ENCODE measurements around the gene GTPBP10. TPM values are rescaled to one million over a fixed set of nuclear protein-coding genes. Genes with fewer than 3 reads are reported as not detected.
"Not testable (repeated sequence)": the region's sequence is repeated elsewhere in the genome, so short reads cannot be mapped to it uniquely, and the experiment has no call there.

GTPBP10 gene
- total and polyA plus RNA-seq, 9 of the 15 experiments (the other 6 are each of a cell fraction or from before 2014, with no cell fraction given): 34.6 to 89.8 (median 76.4) TPM

DNA sequence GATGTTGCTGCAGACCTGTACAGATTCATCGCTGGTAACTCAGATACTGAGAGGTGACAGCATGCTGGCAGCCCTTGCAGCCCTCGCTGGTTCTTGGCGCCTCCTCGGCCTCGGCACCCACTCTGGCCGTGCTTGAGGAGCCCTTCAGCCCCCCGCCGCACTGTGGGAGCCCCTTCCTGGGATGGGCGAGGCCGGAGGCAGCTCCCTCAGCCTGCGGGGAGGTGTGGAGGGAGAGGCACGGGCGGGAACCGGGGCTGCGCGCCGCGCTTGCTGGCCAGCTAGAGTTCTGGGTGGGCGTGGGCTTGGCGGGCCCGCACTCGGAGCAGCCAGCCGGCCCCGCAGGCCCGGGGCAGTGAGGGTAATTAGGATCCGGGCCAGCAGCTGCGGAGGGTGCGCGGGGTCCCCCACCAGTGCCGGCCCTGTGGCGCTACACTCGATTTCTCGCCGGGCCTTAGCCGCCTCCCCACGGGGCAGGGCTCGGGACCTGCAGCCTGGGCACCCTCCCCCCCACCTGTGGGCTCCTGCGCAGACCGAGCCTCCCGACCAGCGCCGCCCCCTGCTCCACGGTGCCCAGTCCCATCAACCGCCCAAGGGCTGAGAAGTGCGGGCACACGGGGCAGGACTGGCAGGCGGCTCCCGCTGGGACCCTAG lies 12.2 kb upstream of the GTPBP10 start:
- FAIRE-seq: no peak

DNA sequence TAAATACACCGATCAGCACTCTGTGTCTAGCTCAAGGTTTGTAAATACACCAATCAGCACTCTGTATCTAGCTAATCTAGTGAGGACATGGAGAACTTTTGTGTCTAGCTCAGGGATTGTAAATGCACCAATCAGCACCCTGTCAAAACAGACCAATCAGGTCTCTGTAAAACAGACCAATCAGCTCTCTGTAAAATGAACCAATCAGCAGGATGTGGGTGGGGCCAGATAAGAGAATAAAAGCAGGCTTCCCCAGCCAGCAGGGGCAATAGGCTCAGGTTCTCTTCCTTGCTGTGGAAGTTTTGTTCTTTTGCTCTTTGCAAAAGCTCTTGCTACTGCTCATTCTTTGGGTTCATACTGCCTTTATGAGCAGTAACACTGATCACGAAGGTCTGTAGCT lies 11.6 kb upstream of the GTPBP10 start:
- CTCF ChIA-PET (ENCODE audit: low intra/inter-chr PET ratio); H3K9ac ChIP-seq (ENCODE audit: insufficient read depth in 1 of 2, low read depth in 2 of 2, low read length in 2 of 2); H3K27ac ChIP-seq (ENCODE audit: extremely low read depth, low read depth, low read length); H3K36me3 ChIP-seq (ENCODE audit: control insufficient read depth, insufficient read depth, low read length); H3K27me3 ChIP-seq (ENCODE audit: control insufficient read depth in 2 of 2, insufficient read depth in 2 of 2, low read length in 2 of 2); H3K9me3 ChIP-seq (replicated peaks; ENCODE audit: control insufficient read depth, insufficient read depth, low read depth, low read length); DNase-seq (ENCODE audit: extremely low read depth in 1 of 4, low spot score in 3 of 4); H3K4me1 ChIP-seq (replicated peaks in 1 of 2; ENCODE audit: control insufficient read depth in 2 of 2, insufficient read depth in 2 of 2, low read length in 2 of 2); BruUV-seq (replicated peaks); POLR2A ChIA-PET; H4K20me1 ChIP-seq (replicated peaks; ENCODE audit: control insufficient read depth, insufficient read depth, low read length); H3K4me2 ChIP-seq (ENCODE audit: insufficient read depth, low read length); H2AFZ ChIP-seq (ENCODE audit: low read depth, low read length); in situ Hi-C loops (cut with MboI); H3K9me1 ChIP-seq (ENCODE audit: control insufficient read depth, insufficient read depth, low read length); H3K4me3 ChIP-seq; intact Hi-C loops (cut with micrococcal nuclease); H3K79me2 ChIP-seq (ENCODE audit: control insufficient read depth, insufficient read depth, low read length): not testable (repeated sequence)
- 47% methylated on average over 2 of the region's 2 CpGs for WGBS (ENCODE audit: insufficient coverage, low coverage, missing lambda C conversion rate)
- TF ChIP-seq NFYB (IDR thresholded peaks at IDR 0.05; ENCODE audit: extremely low read depth, insufficient read length): peak; percentile 55
- ATAC-seq (peak; percentile 19; the same call in 1 of the 3 replicates), FAIRE-seq (peak; percentile 35)

More for the DNA sequence above, 12.2 kb upstream of the GTPBP10 start:
- WGBS (ENCODE audit: insufficient coverage, low coverage, missing lambda C conversion rate): 50% methylated on average over 29 of the region's 48 CpGs
- no peaks in the 10 kb centered on the region for H3K9me1 ChIP-seq (ENCODE audit: control insufficient read depth, insufficient read depth, low read length)
- H3K27ac ChIP-seq (ENCODE audit: extremely low read depth, low read depth, low read length): no peak overlapping the region
- ATAC-seq (no peak), DNase-seq (ENCODE audit: extremely low read depth in 1 of 4, low spot score in 3 of 4) (no peak)
- no peak overlapping the region; the same call in 1 of the 2 replicates for H2AFZ ChIP-seq (ENCODE audit: low read depth, low read length)
- H3K9me3 ChIP-seq (replicated peaks; ENCODE audit: control insufficient read depth, insufficient read depth, low read depth, low read length): no peaks in the 10 kb centered on the region
- H3K4me1 ChIP-seq (replicated peaks in 1 of 2; ENCODE audit: control insufficient read depth in 2 of 2, insufficient read depth in 2 of 2, low read length in 2 of 2): no peaks in the 10 kb centered on the region; a peak in 2 of 5 replicates
- H4K20me1 ChIP-seq (replicated peaks; ENCODE audit: control insufficient read depth, insufficient read depth, low read length): no peaks in the 10 kb centered on the region
- POLR2A ChIA-PET: no interaction called here
- BruUV-seq (replicated peaks): no TSS peak
- no peaks in the 10 kb centered on the region for H3K79me2 ChIP-seq (ENCODE audit: control insufficient read depth, insufficient read depth, low read length)
- H3K9ac ChIP-seq (ENCODE audit: insufficient read depth in 1 of 2, low read depth in 2 of 2, low read length in 2 of 2): no peak overlapping the region
- no peaks in the 10 kb centered on the region for H3K36me3 ChIP-seq (ENCODE audit: control insufficient read depth, insufficient read depth, low read length)
- H3K4me3 ChIP-seq: no peak overlapping the region
- TF ChIP-seq ZNF408 (CRISPR knock-in tag; IDR thresholded peaks at IDR 0.05; ENCODE audit: low read depth): no peak
- H3K4me2 ChIP-seq (ENCODE audit: insufficient read depth, low read length): no peak overlapping the region
- CTCF ChIA-PET (ENCODE audit: low intra/inter-chr PET ratio): no interaction called here
- peaks cover 3 to 9% of the 10 kb centered on the region in 2 experiments; a peak in 4 of 5 replicates for H3K27me3 ChIP-seq (ENCODE audit: control insufficient read depth in 2 of 2, insufficient read depth in 2 of 2, low read length in 2 of 2)
- in situ Hi-C loops (cut with MboI): no loop called here
- intact Hi-C loops (cut with micrococcal nuclease): no loop called here
